Measurements from ENCODE around the gene WWOX. TPM values are rescaled to one million over a fixed set of nuclear protein-coding genes. Genes with fewer than 3 reads are reported as not detected.

The WWOX gene
- total RNA-seq, 2 donors from 2014 or later, result 33.8 to 82.5 TPM

- Histone ChIP-seq H3K4me3 (no peak overlapping the region), H3K27ac (no peak overlapping the region), H3K9me3 (no peaks in the 10 kb centered on the region), H3K27me3 (replicated peaks; ENCODE audit: insufficient read depth) (no peaks in the 10 kb centered on the region), H3K4me1 (ENCODE audit: control insufficient read depth in 1 of 2, low read depth in 2 of 2) (peaks cover 0 to 4% of the 10 kb centered on the region in 2 donors), H3K36me3 (no peaks in the 10 kb centered on the region)
- ATAC-seq (ENCODE audit: insufficient number of reproducible peaks, low FRiP score, low read depth) (no peak), DNase-seq (ENCODE audit: low spot score) (no peak)
- TF ChIP-seq CTCF (IDR thresholded peaks at IDR 0.05), result no peak
These were observed 107.3 kb downstream of the WWOX start for GRCh38 chr16:78206623-78207223.

- ATAC-seq (ENCODE audit: insufficient number of reproducible peaks, low FRiP score, low read depth), result no peak
- Histone ChIP-seq H3K4me3 (no peak overlapping the region), H3K36me3 (no peaks in the 10 kb centered on the region), H3K9me3 (no peaks in the 10 kb centered on the region), H3K4me1 (ENCODE audit: control insufficient read depth in 1 of 2, low read depth in 2 of 2) (peaks cover 0 to 4% of the 10 kb centered on the region in 2 donors), H3K27me3 (replicated peaks; ENCODE audit: insufficient read depth) (no peaks in the 10 kb centered on the region), H3K27ac (no peak overlapping the region)
- no peak for TF ChIP-seq CTCF (IDR thresholded peaks at IDR 0.05)
- DNase-seq (ENCODE audit: low spot score), result no peak
These were observed 110.7 kb downstream of the WWOX start for GRCh38 chr16:78209951-78210661.

GRCh38 chr16:78211020-78211599 is 111.7 kb downstream of the WWOX start:
- Histone ChIP-seq H3K27me3 (replicated peaks; ENCODE audit: insufficient read depth) (no peaks in the 10 kb centered on the region), H3K4me3 (no peak overlapping the region), H3K4me1 (ENCODE audit: control insufficient read depth in 1 of 2, low read depth in 2 of 2) (peaks cover 0 to 4% of the 10 kb centered on the region in 2 donors), H3K9me3 (no peaks in the 10 kb centered on the region), H3K27ac (no peak overlapping the region), H3K36me3 (no peaks in the 10 kb centered on the region)
- DNase-seq (ENCODE audit: low spot score) (no peak), ATAC-seq (ENCODE audit: insufficient number of reproducible peaks, low FRiP score, low read depth) (no peak)
- no peak for TF ChIP-seq CTCF (IDR thresholded peaks at IDR 0.05)

- H3K36me3 ChIP-seq, result no peaks in the 10 kb centered on the region
- no peak for ATAC-seq (ENCODE audit: insufficient number of reproducible peaks, low FRiP score, low read depth)
- no peaks in the 10 kb centered on the region for H3K9me3 ChIP-seq
- TF ChIP-seq CTCF (IDR thresholded peaks at IDR 0.05), result no peak
- H3K27ac ChIP-seq, result no peak overlapping the region
- no peaks in the 10 kb centered on the region for H3K27me3 ChIP-seq (replicated peaks; ENCODE audit: insufficient read depth)
- peaks cover 0 to 4% of the 10 kb centered on the region in 2 donors for H3K4me1 ChIP-seq (ENCODE audit: control insufficient read depth in 1 of 2, low read depth in 2 of 2)
- H3K4me3 ChIP-seq, result no peak overlapping the region
- DNase-seq (ENCODE audit: low spot score), result no peak
These were observed 112.5 kb downstream of the WWOX start for GRCh38 chr16:78211946-78212345.

DNA sequence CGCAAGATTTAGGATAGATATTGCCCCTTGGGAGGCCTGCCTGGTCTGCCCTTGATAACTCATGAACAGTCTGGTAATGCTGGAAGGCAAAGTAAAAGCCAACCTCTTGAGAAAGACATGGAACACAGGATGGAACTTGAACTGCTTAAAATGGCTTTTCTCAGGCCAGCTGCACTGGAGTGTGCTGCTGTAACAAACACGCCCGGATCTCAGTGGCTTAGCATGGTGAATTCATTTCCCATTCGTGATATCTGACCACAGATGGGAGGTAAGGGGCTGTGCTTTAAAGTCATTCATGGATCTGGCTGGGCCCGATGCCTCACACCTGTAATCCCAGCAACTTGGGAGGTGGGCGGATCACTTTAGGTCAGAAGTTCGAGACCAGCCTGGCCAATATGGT is 113.2 kb downstream of the WWOX start:
- DNase-seq (ENCODE audit: low spot score) (no peak), ATAC-seq (ENCODE audit: insufficient number of reproducible peaks, low FRiP score, low read depth) (no peak)
- Histone ChIP-seq H3K27ac (no peak overlapping the region), H3K4me1 (ENCODE audit: control insufficient read depth in 1 of 2, low read depth in 2 of 2) (peaks cover 0 to 4% of the 10 kb centered on the region in 2 donors), H3K4me3 (no peak overlapping the region), H3K36me3 (no peaks in the 10 kb centered on the region), H3K9me3 (no peaks in the 10 kb centered on the region), H3K27me3 (replicated peaks; ENCODE audit: insufficient read depth) (no peaks in the 10 kb centered on the region)
- TF ChIP-seq CTCF (IDR thresholded peaks at IDR 0.05), result no peak
